GM15510 (cell line): ENCODE measurements around the gene LAIR1.

ENCODE experiments used
- POLR2A ChIP-seq: IDR thresholded peaks from 3 replicates; pipeline ENCODE4 v1.6.1; 2011; ENCODE audit warnings: borderline replicate concordance; ENCODE audit not compliant: insufficient read length; ENCODE audit errors: extremely low read depth

LAIR1 gene

GRCh38 chr19:54364775-54365257, at the start of gene LAIR1:
LAIR1 (minus strand) TSS chr19:54364931; CDS start chr19:54364804, 127 bp downstream.
- no peak for TF ChIP-seq POLR2A

DNA sequence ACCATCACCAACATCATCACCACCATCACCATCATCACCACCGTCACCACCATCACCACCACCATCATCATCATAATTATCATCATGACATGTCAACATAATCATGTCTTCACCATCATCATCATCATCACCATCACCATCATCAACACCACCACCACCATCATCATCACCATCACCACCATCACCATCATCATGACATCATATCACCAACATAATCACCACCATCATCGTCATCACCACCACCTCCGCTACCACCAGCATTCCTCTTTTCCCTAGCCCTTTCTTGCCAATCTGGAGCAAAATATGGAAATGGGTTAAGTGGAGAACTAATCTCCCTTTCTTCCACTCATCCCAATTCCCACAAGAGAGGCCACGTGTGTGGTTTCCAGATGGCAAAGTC, 49.4 kb upstream of the LAIR1 start:
- TF ChIP-seq POLR2A = no peak

- no peak for TF ChIP-seq POLR2A
These were observed 48.1 kb upstream of the LAIR1 start for GRCh38 chr19:54412877-54413276.

DNA sequence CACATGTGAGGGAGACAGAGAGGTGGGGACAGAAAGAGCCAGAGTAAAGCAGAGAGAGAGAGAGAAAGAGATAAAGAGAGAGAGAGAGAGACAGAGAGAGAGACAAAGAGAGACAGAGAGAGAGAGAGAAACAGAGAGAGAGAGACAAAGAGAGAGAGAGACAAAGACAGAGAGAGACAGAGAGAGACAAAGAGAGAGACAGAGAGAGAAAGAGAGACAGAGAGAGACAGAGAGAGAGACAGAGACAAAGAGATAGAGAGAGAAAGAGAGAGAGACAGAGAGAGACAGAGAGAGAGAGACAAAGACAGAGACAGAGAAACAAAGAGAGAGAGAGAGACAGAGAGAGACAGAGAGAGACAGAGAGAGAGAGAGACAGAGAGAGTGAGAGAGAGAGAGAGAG, 46.3 kb upstream of the LAIR1 start:
- TF ChIP-seq POLR2A = no peak

GRCh38 chr19:54408456-54409026, 43.8 kb upstream of the LAIR1 start:
- TF ChIP-seq POLR2A = no peak

DNA sequence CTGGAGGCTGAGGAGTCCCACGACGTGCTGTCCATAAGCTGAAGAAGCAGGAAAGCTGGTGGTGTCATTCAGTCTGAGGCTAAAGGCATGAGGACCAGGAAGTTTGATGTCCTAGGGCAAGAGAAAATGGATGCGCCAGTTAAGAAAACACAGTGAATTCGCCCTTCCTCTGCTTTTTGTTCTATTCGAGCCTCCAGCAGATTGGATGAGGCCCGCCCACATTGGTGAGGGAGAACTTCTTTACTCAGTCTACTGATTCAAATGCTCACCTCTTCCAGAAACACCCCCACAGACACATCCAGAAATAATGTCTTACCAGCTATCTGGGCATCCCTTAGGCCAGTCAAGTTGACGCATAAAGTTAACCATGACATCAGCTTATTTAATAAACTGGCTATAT, 43.0 kb upstream of the LAIR1 start:
- no peak for TF ChIP-seq POLR2A

- no peak for TF ChIP-seq POLR2A
These were observed 40.9 kb upstream of the LAIR1 start for GRCh38 chr19:54405628-54406027.

- TF ChIP-seq POLR2A = no peak
These were observed 38.3 kb upstream of the LAIR1 start for GRCh38 chr19:54403054-54403453.

- no peak for TF ChIP-seq POLR2A
These were observed 36.2 kb upstream of the LAIR1 start for GRCh38 chr19:54400913-54401312.

DNA sequence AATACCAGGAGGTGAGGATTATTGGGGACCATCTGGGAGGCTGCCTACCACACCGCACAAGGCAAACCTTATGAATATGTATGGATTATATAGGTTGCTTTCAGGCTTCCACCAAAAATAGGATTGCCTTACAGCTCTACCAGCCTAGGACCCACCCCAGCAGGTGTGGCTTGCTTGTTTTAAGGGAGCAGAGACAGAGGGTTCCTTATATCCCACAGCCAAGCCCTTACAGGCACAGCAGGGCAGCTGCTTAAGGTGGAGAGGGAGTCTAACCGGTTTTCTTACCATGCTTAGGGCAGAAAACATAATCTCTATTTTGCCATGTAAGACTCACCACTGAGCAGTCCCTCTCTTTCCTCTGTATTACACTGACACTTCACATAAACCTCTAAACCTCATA, 34.5 kb upstream of the LAIR1 start:
- no peak for TF ChIP-seq POLR2A

GRCh38 chr19:54395685-54396084, 31.0 kb upstream of the LAIR1 start:
- TF ChIP-seq POLR2A = no peak

DNA sequence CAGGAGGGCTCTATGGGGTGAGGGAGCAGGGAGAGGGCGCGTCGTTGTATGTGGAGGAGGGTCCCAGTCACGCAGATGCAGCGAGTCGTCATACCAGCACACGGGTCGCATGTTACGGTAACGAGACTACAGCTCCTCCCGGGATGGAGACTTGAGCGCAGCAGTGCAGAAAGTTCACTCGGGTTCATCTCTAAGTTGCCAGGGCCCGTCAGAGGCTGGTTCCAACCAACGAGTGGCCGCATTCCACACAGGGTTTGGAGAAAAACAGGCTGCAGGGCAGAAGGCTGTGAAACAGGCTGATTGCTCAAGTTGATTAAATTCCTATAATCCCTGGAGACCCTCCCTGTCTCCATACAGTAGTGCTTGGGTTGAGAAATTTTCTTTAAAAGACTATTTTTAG, 28.6 kb upstream of the LAIR1 start:
- TF ChIP-seq POLR2A = no peak

DNA sequence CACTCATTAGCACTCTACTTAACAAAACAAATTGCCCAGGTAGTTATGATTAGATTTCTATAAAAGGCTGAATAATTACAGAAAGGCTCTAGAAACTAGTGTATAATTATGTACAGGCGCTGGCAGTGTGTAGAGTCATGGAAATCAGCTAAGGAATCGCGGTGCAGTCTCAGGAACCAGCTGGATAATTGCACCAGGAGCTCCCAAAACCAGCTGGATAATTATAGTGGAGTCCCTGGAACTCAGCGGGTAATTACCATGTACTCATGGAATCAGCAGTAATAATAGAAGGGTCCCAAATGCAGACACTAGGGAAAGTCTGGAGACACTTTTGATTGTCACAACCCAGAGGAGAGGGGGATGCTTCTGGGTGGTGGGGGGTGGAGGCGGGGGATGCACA, 27.4 kb upstream of the LAIR1 start:
- TF ChIP-seq POLR2A = no peak

GRCh38 chr19:54391589-54392061, 26.9 kb upstream of the LAIR1 start:
- TF ChIP-seq POLR2A = no peak

DNA sequence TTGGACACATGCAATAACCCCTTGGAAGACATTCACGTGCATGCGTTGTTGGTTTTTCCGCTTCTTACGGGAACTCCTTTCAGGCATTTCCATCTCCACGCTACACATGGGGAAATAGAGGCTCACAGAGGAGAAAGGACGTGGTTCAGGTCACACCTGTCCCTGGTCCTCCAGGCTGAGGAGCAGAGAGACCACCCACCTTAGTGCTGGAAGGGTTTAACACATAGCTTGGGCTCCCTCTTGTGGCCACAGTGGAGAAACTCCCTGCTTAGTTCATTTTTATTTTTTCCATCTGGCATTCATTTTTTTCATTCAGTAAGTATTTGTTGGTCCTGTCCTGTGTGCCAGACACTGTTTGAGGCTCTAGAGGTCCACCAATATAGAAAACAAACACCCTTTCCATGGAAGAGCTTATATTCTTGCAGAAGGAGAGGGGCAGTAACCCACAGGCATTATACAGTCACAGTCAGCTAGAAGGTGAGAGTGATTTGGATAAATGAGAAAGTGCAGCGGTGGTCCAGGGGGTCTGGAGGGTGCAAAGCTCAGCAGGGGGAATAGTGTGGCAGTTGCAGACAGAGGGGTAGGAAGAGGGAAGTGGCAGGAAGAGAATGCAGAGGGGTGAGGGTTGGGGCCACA, 26.3 kb upstream of the LAIR1 start:
- no peak for TF ChIP-seq POLR2A

- no peak for TF ChIP-seq POLR2A
These were observed 24.8 kb upstream of the LAIR1 start for GRCh38 chr19:54389553-54389952.
